GM12875 (cell line): ENCODE results near the gene WIF1.

ENCODE experiments used
- H3K4me3 ChIP-seq: one replicate; pipeline ENCODE4 v1.5.1; 2011; ENCODE audit warnings: low read depth, low read length, control low read depth
- CTCF ChIP-seq: IDR thresholded peaks from 2 replicates; pipeline ENCODE4 v1.5.1; 2011; ENCODE audit warnings: low read depth, mild to moderate bottlenecking, control low read depth, inconsistent platforms, low read length, moderate library complexity, borderline replicate concordance; ENCODE audit not compliant: insufficient read depth

WIF1 gene

GRCh38 chr12:65140738-65141137, 19.6 kb upstream of the WIF1 start:
- no peak for TF ChIP-seq CTCF
- H3K4me3 ChIP-seq: no peak overlapping the region

- no peak overlapping the region for H3K4me3 ChIP-seq
- TF ChIP-seq CTCF: no peak
Observed at GRCh38 chr12:65139389-65139788, 18.3 kb upstream of the WIF1 start.

- H3K4me3 ChIP-seq: no peak overlapping the region
- TF ChIP-seq CTCF: no peak
Observed at GRCh38 chr12:65133879-65134278, 12.8 kb upstream of the WIF1 start.

GRCh38 chr12:65126482-65126881, 5.4 kb upstream of the WIF1 start:
- TF ChIP-seq CTCF: no peak
- H3K4me3 ChIP-seq: no peak overlapping the region

GRCh38 chr12:65125975-65126374, 4.9 kb upstream of the WIF1 start:
- no peak for TF ChIP-seq CTCF
- H3K4me3 ChIP-seq: no peak overlapping the region

- no peak overlapping the region for H3K4me3 ChIP-seq
- TF ChIP-seq CTCF: no peak
Observed at GRCh38 chr12:65125247-65125646, 4.1 kb upstream of the WIF1 start.

- no peak overlapping the region for H3K4me3 ChIP-seq
- peak; percentile 34; the same call in 1 of the 2 replicates for TF ChIP-seq CTCF
Observed at GRCh38 chr12:65123435-65124063, 2.4 kb upstream of the WIF1 start.
